Adrenal gland (tissue), 5 donors: ENCODE data around the gene ARHGAP26.

Experiments used
- POLR2A ChIP-seq, 2 donors: fragments of 450-650 bp; IDR thresholded peaks; one replicate each; pipeline ENCODE4 v1.6.1; 2017; ENCODE audit warnings: antibody characterized with exemption in 2 of 2, mild to moderate bottlenecking in 2 of 2, moderate library complexity in 1 of 2
- TF ChIP-seq, protein P1 (sequence below), 6 experiments: fragments of 450-650 bp in 4 of 6; fragments of 200-600 bp in 2 of 6; sonication (generic) in 1 of 6; IDR thresholded peaks; 1 replicate in 5 of 6; 2 replicates in 1 of 6; pipeline versions ENCODE4 v1.5.1 to v1.8.0; 2016 to 2021; ENCODE audit warnings: antibody characterized with exemption in 6 of 6, mild to moderate bottlenecking in 2 of 6, moderate library complexity in 1 of 6
- donor health status: DM: no; HTN: no; CAD: no.

DNA sequence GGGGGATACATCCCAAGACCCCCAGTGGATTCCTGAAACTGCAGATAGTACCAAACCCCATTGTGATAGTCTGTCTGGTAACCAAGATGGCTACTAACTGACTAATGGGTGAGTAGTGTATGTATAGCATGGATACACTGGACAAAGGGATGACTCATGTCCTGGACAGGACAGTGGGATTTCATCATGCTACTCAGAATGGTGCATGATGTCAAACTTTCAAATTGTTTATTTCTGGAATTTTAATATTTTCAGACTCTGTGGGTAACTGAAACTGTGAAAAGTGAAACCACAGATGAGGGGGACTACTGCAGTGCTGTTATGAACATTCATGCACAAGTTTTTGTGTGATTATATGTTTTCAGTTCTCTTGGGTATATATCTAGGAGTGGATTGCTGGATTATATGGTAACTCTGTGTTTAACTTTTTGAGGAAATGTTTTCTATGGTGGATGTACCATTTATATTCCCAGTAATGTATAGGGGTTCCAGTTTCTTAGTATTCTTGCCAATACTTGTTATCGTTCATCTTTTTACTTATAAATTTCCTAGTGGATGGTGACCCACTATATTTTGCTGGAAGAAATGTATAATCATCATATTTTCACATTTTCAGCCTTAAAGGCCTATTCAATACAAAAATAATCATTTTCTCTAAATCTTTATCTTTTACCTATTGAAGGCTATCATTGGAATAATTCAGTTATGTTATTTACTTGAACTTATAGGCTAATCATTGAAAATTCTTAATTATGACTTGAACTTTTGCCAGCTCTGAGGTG is 492.4 kb downstream of the ARHGAP26 start:
- TF ChIP-seq, protein P1, sequence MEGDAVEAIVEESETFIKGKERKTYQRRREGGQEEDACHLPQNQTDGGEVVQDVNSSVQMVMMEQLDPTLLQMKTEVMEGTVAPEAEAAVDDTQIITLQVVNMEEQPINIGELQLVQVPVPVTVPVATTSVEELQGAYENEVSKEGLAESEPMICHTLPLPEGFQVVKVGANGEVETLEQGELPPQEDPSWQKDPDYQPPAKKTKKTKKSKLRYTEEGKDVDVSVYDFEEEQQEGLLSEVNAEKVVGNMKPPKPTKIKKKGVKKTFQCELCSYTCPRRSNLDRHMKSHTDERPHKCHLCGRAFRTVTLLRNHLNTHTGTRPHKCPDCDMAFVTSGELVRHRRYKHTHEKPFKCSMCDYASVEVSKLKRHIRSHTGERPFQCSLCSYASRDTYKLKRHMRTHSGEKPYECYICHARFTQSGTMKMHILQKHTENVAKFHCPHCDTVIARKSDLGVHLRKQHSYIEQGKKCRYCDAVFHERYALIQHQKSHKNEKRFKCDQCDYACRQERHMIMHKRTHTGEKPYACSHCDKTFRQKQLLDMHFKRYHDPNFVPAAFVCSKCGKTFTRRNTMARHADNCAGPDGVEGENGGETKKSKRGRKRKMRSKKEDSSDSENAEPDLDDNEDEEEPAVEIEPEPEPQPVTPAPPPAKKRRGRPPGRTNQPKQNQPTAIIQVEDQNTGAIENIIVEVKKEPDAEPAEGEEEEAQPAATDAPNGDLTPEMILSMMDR (IDR thresholded peaks at IDR 0.05), result no peak
- TF ChIP-seq POLR2A (IDR thresholded peaks at IDR 0.05), result no peak
